NCI-H2107 treated with DMSO at 0.1 percent for 48 hours (cell line): ENCODE data around the gene ATP1A3.
"Not testable (repeated sequence)": the region's sequence is repeated elsewhere in the genome, so short reads cannot be mapped to it uniquely, and the experiment has no call there.

Experiments used
- DNase-seq: peaks from one replicate; lab custom pipeline; 2025; ENCODE audit not compliant: unreplicated experiment; lab: John Stamatoyannopoulos, UW

The ATP1A3 gene

GRCh38 chr19:42012747-42013146 is 18.7 kb upstream of the ATP1A3 start:
- not testable (repeated sequence) for DNase-seq

- peak; percentile 30 for DNase-seq
Observed at GRCh38 chr19:42010245-42011126, 16.5 kb upstream of the ATP1A3 start.

GRCh38 chr19:42006569-42006968 is 12.5 kb upstream of the ATP1A3 start:
- no peak for DNase-seq

GRCh38 chr19:42005504-42005903 is 11.5 kb upstream of the ATP1A3 start:
- DNase-seq: no peak

- DNase-seq: no peak
Observed at GRCh38 chr19:42003506-42004294, 9.7 kb upstream of the ATP1A3 start.

GRCh38 chr19:41999878-42000208 is 5.8 kb upstream of the ATP1A3 start:
- no peak for DNase-seq

- DNase-seq: no peak
Observed at GRCh38 chr19:41999071-41999877, 5.2 kb upstream of the ATP1A3 start.

GRCh38 chr19:41998246-41999020 is 4.4 kb upstream of the ATP1A3 start:
- peak; percentile 8 for DNase-seq

GRCh38 chr19:41997851-41998229 is 3.8 kb upstream of the ATP1A3 start:
- DNase-seq: no peak

GRCh38 chr19:41997121-41997850 is 3.3 kb upstream of the ATP1A3 start:
- DNase-seq: no peak

GRCh38 chr19:41995959-41996797 is 2.1 kb upstream of the ATP1A3 start:
- DNase-seq: no peak

GRCh38 chr19:41994994-41995958 is 1.2 kb upstream of the ATP1A3 start:
- no peak for DNase-seq

GRCh38 chr19:41994521-41994971 is 516 bp upstream of the ATP1A3 start:
- DNase-seq: no peak

GRCh38 chr19:41991925-41992569 is 2.0 kb downstream of the ATP1A3 start:
- DNase-seq: not testable (repeated sequence)

- DNase-seq: no peak
Observed at GRCh38 chr19:41991025-41991424, 3.0 kb downstream of the ATP1A3 start.

- DNase-seq: no peak
Observed at GRCh38 chr19:41990615-41991014, 3.4 kb downstream of the ATP1A3 start.

- DNase-seq: no peak
Observed at GRCh38 chr19:41990028-41990427, 4.0 kb downstream of the ATP1A3 start.
